Stimulated activated CD4-positive, alpha-beta T cell treated with anti-CD3 and anti-CD28 coated beads, Interleukin-1b, Interleukin-23, amount 100 ng/mL, for 24 hours (primary cell): ENCODE results near the gene HUS1.
"Not testable (repeated sequence)": the region's sequence is repeated elsewhere in the genome, so short reads cannot be mapped to it uniquely, and the experiment has no call there.

Source experiments
- DNase-seq, 4 experiments: peaks; one replicate each; pipeline ENCODE4 v3.0.0-alpha.2; 2020; ENCODE audit warnings: low read depth in 4 of 4, low spot score in 1 of 4

The HUS1 gene

DNA sequence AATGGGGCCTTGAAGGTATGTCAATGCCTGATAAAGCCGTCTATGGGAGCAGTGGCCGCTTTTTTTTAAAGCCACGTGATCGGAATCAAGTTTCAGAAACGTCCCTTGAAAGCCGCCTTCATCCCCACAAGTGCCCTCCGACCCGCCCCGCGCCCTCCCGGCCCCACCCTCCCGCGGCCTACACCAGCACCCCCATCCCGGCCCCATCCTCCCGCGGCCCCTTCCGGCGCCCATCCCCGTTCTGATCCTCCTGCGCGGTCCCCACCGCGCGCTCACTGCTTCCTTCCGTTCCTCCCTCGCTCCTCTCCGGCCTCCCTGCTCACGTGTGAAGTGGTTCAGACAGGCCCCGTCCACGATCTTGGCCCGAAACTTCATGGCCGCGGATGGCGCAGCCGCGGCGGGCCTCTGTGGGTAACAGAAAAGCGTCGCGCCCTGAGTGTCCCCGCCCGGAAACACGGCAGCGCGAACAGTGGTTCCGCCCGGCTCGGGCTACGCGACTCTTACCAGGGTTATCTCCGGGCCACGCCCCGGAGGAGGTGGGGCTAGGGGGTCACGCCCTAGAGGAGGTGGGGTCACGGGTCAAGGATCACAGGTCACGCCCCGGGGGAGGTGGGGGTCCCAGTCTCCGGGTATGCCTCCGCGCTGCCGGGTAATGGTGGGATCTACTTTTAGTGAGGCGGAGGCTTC is at the start of gene HUS1:
HUS1 (minus strand) TSS at position 471 of the 687 bp plus-strand sequence; CDS start at position 375, 96 bp downstream.
- DNase-seq: peak; percentile 82 to 87 (median 84)

- DNase-seq: no peak
Measured at GRCh38 chr7:48028938-48029337, 49.5 kb upstream of the HUS1 start, which contains the start of gene SUN3. Gene SUN3, minus strand, starts transcription at chr7:48029107. Its CDS starts 169 bp downstream, at chr7:48028938.

DNA sequence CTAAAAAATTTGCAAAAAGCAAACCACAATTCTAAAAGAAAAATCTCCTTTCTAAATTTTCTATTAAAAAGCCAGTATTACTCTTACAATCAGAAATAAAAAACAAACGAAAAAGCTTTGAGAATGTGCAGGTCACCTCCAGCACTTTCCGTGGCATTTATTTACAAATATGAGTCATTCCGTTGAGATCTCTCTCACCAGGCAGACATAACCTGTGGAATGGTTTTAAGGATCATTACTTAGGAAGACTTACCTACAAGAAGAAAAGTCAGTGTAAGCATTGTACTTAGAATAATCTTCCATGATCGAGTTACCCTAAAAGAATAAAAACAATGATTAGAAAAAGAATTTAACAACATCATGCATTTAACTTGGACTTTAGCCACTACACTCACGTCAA is 46.2 kb upstream of the HUS1 start:
- no peak for DNase-seq

GRCh38 chr7:48017674-48018073 is 38.3 kb upstream of the HUS1 start:
- no peak for DNase-seq

GRCh38 chr7:48016641-48017040 is 37.2 kb upstream of the HUS1 start:
- no peak for DNase-seq

DNA sequence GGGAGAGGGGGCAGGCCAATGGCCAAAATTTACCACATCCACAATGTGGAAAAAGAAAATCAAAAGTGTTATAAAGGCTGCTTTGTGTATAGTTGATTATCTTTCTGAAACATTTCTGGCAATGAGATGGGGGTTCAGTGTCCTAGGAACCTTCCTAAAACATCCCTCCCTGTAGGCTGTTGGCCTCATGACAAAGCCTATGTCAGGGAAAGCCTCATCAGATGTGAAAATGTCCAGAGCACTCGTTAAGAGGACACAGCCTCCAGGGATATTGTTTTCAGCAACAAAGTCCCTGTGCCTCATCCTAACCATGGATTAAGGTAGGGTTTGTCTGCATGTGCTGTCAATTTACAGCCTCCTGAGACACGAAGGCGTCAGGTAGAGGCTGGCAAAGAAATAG is 32.5 kb upstream of the HUS1 start:
- DNase-seq: no peak

DNA sequence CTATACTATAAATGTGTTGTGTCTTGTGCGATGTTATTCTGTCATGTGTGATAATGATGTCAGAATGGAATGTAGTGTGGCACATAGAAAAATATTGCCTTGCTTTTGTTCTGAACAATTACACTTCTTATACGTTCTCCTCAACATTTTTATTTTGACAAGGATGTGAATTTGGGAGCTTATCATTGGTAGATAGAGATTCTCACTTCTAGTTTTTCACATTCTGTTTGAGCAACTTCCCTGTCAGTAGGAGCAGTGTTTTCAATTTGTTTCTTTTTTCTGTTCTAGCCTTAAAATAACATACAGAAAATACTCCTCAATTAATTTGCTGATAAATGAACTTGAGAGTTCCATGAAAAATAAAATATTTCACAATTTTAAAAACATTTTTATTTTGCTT is 31.9 kb upstream of the HUS1 start:
- DNase-seq: no peak

DNA sequence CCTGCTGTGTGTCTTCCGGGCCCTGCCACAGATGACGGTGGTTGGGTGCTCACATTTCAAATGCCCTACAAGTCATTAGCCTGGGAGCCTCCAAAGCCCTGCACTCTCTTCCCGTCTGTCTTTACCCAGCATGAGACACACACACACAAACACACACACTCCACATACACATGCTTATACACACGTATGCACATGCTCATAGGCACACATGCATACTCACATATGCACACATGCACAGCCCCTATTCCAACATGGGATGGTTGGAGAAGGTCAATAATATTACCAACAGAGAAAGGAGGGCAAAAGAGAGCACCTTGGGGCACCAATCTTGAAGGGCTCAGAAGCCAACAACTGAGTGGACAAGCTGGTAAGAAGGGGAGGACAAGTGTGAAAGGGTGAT is 30.5 kb upstream of the HUS1 start:
- no peak for DNase-seq

DNA sequence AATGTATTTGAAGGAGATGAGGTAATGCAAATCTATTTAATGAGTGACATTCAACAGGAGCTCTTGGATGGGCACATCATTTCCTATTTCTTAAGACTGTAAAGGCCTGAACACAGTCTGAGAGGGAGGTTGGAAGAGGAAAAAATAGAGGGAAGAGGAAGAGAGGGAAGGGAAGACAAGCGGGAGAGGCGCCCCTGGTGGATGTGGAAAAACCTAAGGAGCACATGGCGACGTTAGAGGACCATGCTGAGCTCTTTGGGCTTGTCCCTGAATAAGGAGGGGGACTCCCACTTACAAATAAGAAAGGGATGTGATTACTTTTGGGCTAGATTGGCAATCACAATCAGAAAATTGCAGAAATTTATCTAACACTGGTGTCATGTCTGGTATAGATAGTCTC is 29.8 kb upstream of the HUS1 start:
- DNase-seq: no peak

DNA sequence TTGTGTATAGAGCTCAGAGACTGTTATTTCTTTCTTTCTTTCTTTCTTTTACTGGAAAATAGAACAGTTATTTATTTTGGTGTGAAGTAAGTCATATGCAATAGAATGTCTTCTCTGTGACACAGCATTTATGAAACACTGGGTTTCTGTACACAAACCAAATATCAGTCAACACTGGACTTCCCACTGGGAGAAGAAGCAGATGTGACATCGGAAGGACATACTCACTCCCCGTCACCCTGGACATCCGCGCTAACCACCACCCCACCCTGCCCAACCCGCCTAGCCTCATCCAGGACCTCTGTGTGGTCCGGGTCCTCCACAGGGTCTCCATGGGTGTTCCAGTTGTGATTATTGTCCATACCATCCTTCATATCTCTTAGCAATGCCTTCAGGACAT is 27.5 kb upstream of the HUS1 start:
- no peak for DNase-seq

GRCh38 chr7:48004638-48005037 is 25.2 kb upstream of the HUS1 start:
- DNase-seq: no peak

DNA sequence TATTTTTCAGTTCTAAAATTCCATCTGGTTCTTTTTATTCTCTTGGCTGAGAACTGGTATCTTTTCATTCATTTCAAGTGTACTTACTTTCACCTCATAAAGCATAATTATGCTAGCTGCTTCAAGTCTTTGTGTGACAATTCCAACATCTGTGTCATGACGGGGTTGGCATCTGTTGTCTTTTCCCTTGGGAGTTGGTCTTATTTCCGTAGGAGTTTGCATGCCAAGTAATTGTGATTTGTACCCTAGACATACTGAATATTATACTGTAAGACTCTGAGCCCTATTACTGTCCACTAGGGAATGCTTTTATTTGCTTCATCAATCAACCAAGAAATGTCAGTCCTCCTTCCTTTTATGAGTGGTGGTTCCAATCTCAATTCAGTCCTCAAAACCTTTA is 24.6 kb upstream of the HUS1 start:
- no peak for DNase-seq

DNA sequence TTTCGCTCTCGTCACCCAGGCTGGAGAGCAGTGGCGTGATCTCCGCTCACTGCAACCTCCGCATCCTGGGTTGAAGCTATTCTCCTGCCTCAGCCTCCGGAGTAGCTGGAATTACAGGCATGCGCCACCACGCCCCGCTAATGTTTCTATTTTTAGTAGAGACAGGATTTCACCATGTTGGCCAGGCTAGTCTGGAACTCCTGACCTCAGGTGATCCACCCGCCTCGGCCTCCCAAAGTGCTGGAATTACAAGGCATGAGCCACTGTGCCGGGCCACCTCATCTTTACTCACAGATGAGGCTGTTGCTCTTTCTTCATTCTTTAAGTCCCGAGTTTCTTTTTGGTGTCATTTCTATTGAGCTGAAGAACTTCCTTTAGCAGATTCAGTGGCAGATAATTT is 20.7 kb upstream of the HUS1 start:
- not testable (repeated sequence) for DNase-seq

- DNase-seq: no peak
Measured at GRCh38 chr7:47999413-47999812, 20.0 kb upstream of the HUS1 start.

- DNase-seq: no peak
Measured at GRCh38 chr7:47992446-47992845, 13.0 kb upstream of the HUS1 start.

DNA sequence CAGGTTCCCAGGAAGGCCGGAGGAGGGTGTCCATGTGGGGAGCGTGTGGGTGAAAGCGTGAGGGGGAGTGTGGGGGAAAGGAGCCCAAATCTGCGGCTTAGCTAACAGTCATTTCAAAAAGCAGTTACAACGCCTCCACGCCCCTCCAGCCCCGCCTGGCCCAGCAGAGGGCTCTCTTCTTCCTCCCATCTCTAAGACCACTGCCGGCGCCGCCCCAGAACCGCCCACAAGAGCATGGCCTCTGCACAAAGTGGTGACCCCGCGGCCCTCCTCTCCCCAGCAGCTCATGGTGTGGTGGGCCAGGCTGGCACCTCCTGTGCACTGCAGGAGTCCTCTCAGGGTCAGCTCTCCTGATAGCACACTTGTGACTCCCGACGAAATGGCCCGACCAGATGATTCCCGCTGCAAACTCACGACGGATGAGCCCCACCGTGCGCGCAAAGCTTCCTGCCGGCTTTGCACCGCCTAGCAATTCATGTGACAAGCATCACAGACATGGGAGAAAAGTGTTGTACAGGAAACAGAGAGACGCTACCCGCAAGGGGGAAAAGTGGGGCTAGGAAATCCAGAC is 12.4 kb upstream of the HUS1 start:
- DNase-seq: peak; percentile 56 to 80 (median 70)

DNA sequence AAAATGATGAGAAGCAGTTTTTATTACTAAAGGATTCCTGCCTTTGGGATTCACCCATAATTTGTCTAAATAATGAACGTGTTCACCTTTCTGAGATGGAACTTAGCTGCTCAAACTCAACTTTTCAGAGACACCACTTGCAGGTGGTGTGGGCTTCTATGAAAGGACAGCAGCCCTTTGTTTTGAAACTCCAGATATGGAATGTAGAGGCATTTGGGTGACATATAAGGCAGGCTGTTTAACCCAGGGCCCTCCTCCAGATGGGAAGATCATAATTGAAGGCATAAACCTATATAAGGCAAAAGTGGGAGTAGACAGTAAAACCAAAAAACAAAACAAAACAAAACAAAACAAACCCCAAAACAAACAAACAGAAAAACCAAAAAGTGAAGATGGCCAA is 11.9 kb upstream of the HUS1 start:
- DNase-seq: no peak

DNA sequence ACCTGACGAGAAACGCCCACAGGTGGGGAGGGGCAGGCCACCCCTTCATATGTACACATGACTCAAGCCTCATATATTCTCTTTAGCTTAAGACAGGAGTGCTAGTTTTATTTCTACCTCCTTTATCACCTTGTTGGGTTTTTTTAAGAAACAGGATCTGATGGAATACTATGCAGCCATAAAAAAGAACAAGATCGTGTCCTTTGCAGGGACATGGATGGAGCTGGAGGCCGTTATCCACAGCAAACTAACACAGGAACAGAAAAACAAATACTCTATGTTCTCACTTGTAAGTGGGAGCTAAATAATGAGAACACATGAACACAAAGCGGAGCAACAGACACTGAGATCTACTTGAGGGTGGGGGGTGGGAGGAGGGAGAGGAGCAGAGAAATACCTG is 11.2 kb upstream of the HUS1 start:
- no peak for DNase-seq

- not testable (repeated sequence) for DNase-seq
Measured at GRCh38 chr7:47989607-47990400, 10.4 kb upstream of the HUS1 start.

DNA sequence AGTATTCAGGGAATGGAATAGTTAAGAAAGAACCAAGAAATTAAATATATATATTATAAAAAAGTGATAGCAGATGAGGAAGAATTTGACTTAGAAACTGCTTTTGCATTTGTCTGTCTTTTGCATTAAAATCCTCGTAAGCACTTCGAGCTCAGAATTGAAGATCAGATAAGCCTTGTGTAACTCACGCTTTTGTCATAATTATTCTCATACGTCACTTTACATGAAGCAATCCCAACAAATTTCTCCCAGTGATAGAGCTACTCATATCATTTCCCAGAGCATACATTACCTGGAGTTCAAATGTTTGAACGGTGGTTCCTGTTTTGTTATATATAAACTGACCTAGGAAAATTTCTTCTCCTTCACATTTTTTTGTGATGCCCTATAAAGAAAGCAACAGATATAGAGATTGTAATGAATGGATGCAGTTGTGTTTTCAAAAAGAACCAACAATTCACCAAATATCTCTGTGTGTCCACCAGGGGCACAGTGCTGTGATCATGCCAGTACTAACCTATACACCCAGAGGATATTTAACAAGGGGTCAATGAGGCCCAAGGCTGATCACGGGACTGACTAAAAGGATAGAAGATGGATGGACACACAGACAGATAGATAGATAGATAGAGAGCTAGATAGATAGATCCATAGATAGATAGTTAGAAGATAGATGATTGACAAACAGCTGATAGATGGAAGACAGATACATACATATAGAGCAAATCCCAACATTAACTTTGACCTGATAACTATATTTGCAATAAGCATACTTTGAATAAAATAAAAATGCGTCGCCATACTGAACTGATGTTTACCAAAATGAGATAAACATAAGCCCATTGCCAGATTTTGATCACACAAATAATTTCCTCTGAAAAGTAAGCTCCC is 9.3 kb upstream of the HUS1 start:
- no peak for DNase-seq

GRCh38 chr7:47982610-47983009 is 3.2 kb upstream of the HUS1 start:
- DNase-seq: no peak
